ENCODE data around the gene ADAMTS7. TPM values are rescaled to one million over a fixed set of nuclear protein-coding genes. Genes with fewer than 3 reads are reported as not detected.
"Not testable (repeated sequence)": the region's sequence is repeated elsewhere in the genome, so short reads cannot be mapped to it uniquely, and the experiment has no call there.

ADAMTS7 gene
- total RNA-seq, 2 donors from 2014 or later = 20.8 to 39.2 TPM

- H3K4me3 ChIP-seq = no peak overlapping the region
- DNase-seq (ENCODE audit: low spot score) = peak; percentile 55
- H3K36me3 ChIP-seq = no peaks in the 10 kb centered on the region
- H3K4me1 ChIP-seq = peaks cover 0 to 7% of the 10 kb centered on the region in 2 donors
- no peaks in the 10 kb centered on the region for H3K9me3 ChIP-seq
- no peak overlapping the region for H3K27ac ChIP-seq
- H3K27me3 ChIP-seq = no peaks in the 10 kb centered on the region
- peak; percentile 16 to 59 for TF ChIP-seq CTCF (IDR thresholded peaks at IDR 0.05)
Observed at GRCh38 chr15:78739996-78740903, 71.0 kb downstream of the ADAMTS7 start.

DNA sequence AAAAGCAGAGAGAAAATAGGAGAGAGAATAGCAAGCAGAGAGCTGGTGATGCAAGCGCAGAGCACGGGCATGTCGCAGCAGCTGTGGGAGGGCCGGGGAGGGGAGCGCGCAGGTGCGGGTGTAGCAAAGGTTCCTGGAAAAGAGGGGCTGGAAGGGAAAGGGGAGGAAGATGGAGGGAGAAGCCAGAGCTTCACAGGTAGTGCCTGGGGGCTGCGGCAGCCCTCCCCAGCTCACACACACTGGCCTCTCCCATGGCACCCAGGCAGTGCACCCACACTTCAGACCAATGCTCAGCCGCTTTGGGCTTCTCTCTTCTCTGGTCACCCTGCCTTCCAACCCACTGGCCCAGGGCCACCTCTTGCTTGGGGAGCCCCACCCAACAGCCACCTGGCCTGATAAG, 72.1 kb downstream of the ADAMTS7 start:
- Histone ChIP-seq H3K4me1 (peaks cover 0 to 7% of the 10 kb centered on the region in 2 donors), H3K27me3 (no peaks in the 10 kb centered on the region), H3K27ac (no peak overlapping the region), H3K9me3 (no peaks in the 10 kb centered on the region), H3K36me3 (no peaks in the 10 kb centered on the region), H3K4me3 (no peak overlapping the region)
- DNase-seq (ENCODE audit: low spot score) = peak; percentile 50
- TF ChIP-seq CTCF (IDR thresholded peaks at IDR 0.05) = no peak

GRCh38 chr15:78737931-78738558, 73.2 kb downstream of the ADAMTS7 start:
- H3K9me3 ChIP-seq, H3K36me3 ChIP-seq, H3K4me3 ChIP-seq, H3K4me1 ChIP-seq, H3K27ac ChIP-seq, H3K27me3 ChIP-seq: not testable (repeated sequence)
- peak; percentile 43 for DNase-seq (ENCODE audit: low spot score)
- peak in 1 of 2 donors; percentile 77 for TF ChIP-seq CTCF (IDR thresholded peaks at IDR 0.05)

- DNase-seq (ENCODE audit: low spot score) = peak; percentile 44
- Histone ChIP-seq H3K36me3 (no peaks in the 10 kb centered on the region), H3K27ac (no peak overlapping the region), H3K4me3 (no peak overlapping the region), H3K4me1 (peaks cover 0 to 7% of the 10 kb centered on the region in 2 donors), H3K27me3 (no peaks in the 10 kb centered on the region), H3K9me3 (no peaks in the 10 kb centered on the region)
- TF ChIP-seq CTCF (IDR thresholded peaks at IDR 0.05) = no peak
Observed at GRCh38 chr15:78737187-78737820, 74.0 kb downstream of the ADAMTS7 start.

DNA sequence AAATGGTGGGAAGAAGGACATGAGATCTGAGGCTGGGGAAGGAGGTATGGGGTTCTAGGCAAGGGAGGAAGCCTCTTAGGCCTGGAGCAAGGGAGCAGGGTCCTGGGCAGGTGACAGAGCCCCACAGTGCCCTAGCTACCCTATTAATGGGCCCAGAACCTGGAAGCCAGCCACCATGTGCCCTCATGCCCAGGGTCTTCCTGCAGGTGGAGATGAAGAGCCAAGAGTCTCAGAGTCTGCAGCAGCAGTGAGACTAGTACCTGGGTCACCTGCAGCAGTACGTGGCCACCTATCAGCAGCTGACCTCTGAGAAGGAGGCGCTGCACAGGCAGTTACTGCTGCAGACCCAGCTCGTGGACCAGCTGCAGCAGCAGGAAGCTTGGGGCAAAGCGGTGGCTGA, 75.0 kb downstream of the ADAMTS7 start:
- not testable (repeated sequence) for H3K4me1 ChIP-seq, H3K4me3 ChIP-seq, H3K27me3 ChIP-seq, H3K9me3 ChIP-seq, H3K36me3 ChIP-seq, H3K27ac ChIP-seq
- DNase-seq (ENCODE audit: low spot score) = peak; percentile 36

- H3K4me3 ChIP-seq = no peak overlapping the region
- H3K36me3 ChIP-seq = no peaks in the 10 kb centered on the region
- H3K9me3 ChIP-seq = no peaks in the 10 kb centered on the region
- peak; percentile 38 for DNase-seq (ENCODE audit: low spot score)
- peaks cover 0 to 7% of the 10 kb centered on the region in 2 donors for H3K4me1 ChIP-seq
- H3K27ac ChIP-seq = no peak overlapping the region
- no peak for TF ChIP-seq CTCF (IDR thresholded peaks at IDR 0.05)
- H3K27me3 ChIP-seq = no peaks in the 10 kb centered on the region
Observed at GRCh38 chr15:78734451-78735064, 76.7 kb downstream of the ADAMTS7 start.

Data from right atrium auricular region (tissue), 2 donors.